Esophagus muscularis mucosa (tissue), 4 donors: ENCODE results near the gene TIMM17B. TPM values are rescaled to one million over a fixed set of nuclear protein-coding genes. Genes with fewer than 3 reads are reported as not detected.

Experiments
- DNase-seq: peaks from one replicate; pipeline ENCODE4 v3.0.0-alpha.2; 2017; ENCODE audit errors: extremely low spot score
- H3K27ac ChIP-seq, 4 donors: fragments of 200-600 bp; sonication (generic); replicated peaks in 1 of 4; 1 replicate in 3 of 4; 2 replicates in 1 of 4; pipeline ENCODE4 v1.5.1; 2016 to 2019; ENCODE audit warnings: mild to moderate bottlenecking in 1 of 4
- H3K27me3 ChIP-seq, 4 donors: fragments of 200-600 bp; sonication (generic); one replicate each; pipeline versions ENCODE4 v1.5.1 to v1.6.0; 2016 to 2019
- H3K36me3 ChIP-seq, 4 donors: fragments of 200-600 bp; sonication (generic); one replicate each; pipeline ENCODE4 v1.5.1; 2016 to 2019
- H3K4me1 ChIP-seq, 4 donors: fragments of 200-600 bp; sonication (generic); one replicate each; pipeline ENCODE4 v1.5.1; 2016 to 2019
- H3K4me3 ChIP-seq, 4 donors: fragments of 200-600 bp; sonication (generic); 1 replicate in 2 of 4; 2 replicates in 2 of 4; pipeline ENCODE4 v1.5.1; 2016 to 2019; ENCODE audit warnings: mild to moderate bottlenecking in 4 of 4, moderate library complexity in 1 of 4
- H3K9me3 ChIP-seq, 4 donors: fragments of 200-600 bp; sonication (generic); 1 replicate in 3 of 4; 2 replicates in 1 of 4; pipeline ENCODE4 v1.5.1; 2016 to 2019
- CTCF ChIP-seq, 3 experiments: fragments of 200-600 bp in 2 of 3; fragments of 450-650 bp in 1 of 3; sonication (generic) in 2 of 3; IDR thresholded peaks; one replicate each; pipeline ENCODE4 v1.5.1; 2017 to 2019; ENCODE audit warnings: antibody characterized with exemption in 3 of 3, mild to moderate bottlenecking in 2 of 3, moderate library complexity in 1 of 3
- EP300 ChIP-seq: sonication (generic); formaldehyde crosslinking; IDR thresholded peaks from one replicate; pipeline ENCODE4 v1.6.1; 2017; ENCODE audit warnings: antibody characterized with exemption
- POLR2A ChIP-seq: fragments of 450-650 bp; IDR thresholded peaks from one replicate; pipeline ENCODE4 v1.6.1; 2017; ENCODE audit warnings: antibody characterized with exemption, moderate library complexity, mild to moderate bottlenecking, low read depth
- POLR2AphosphoS5 ChIP-seq, 2 donors: sonication (generic); formaldehyde crosslinking; IDR thresholded peaks; one replicate each; pipeline ENCODE4 v1.6.1; 2017; ENCODE audit warnings: antibody characterized with exemption in 2 of 2
- WGBS: methylation state at CpG from one replicate; pipeline ENCODE4 v1.1.5; 2018; 5-methylcytosine and 5-hydroxymethylcytosine counted together
- intact Hi-C: fragments of 100-400 bp; cut with DNase I; formaldehyde crosslinking; loops from one replicate; pipeline ENCODE4 v1.15.1; 2023
- total RNA-seq, 4 donors: library from RNA; depleted of rRNA; stranded (reverse); fragments of >200 nt; gene quantifications; one replicate each; pipeline versions ENCODE4 v1.1.0 to v1.2.1, GENCODE V29; 2016

TIMM17B gene
- total RNA-seq, 4 donors from 2014 or later, result 36.1 to 59.6 (median 51.1) TPM

GRCh38 chrX:48893556-48894348 is 3.8 kb downstream of the TIMM17B start:
- peaks cover 0 to 15% (median 11%) of the 10 kb centered on the region in 4 donors for H3K36me3 ChIP-seq
- no peak overlapping the region for H3K27ac ChIP-seq
- no peaks in the 10 kb centered on the region for H3K27me3 ChIP-seq
- no peak for DNase-seq
- WGBS, result 69% methylated on average over 16 of the region's 16 CpGs
- H3K4me1 ChIP-seq, result peaks cover 6 to 29% (median 27%) of the 10 kb centered on the region in 4 donors
- intact Hi-C loops, result loop anchor here (5.0 kb wide), 1 partner anchor 91 kb away; the partner anchor contains the start of gene HDAC6
- no peaks in the 10 kb centered on the region for H3K9me3 ChIP-seq
- no peak overlapping the region for H3K4me3 ChIP-seq
- TF ChIP-seq EP300 (no peak), POLR2AphosphoS5 (IDR thresholded peaks at IDR 0.05) (no peak), POLR2A (no peak), CTCF (IDR thresholded peaks at IDR 0.05) (no peak)

- no peak for DNase-seq
Measured at GRCh38 chrX:48892896-48893295, 4.7 kb downstream of the TIMM17B start.

GRCh38 chrX:48891402-48892288 is 5.9 kb downstream of the TIMM17B start:
- H3K4me1 ChIP-seq, result peaks cover 4 to 22% (median 19%) of the 10 kb centered on the region in 4 donors
- peak; percentile 95 for DNase-seq
- intact Hi-C loops, result loop anchor here (5.0 kb wide), 1 partner anchor 89 kb away; the partner anchor contains the start of gene HDAC6
- WGBS, result 41% methylated on average over 39 of the region's 68 CpGs
- peak overlapping the region; percentile 80 to 84 (median 82) for H3K27ac ChIP-seq
- peak; percentile 53 to 79 for TF ChIP-seq POLR2AphosphoS5 (IDR thresholded peaks at IDR 0.05)
- no peak for TF ChIP-seq EP300
- TF ChIP-seq POLR2A, result no peak
- TF ChIP-seq CTCF (IDR thresholded peaks at IDR 0.05), result peak; percentile 40 to 53 (median 50)
- no peaks in the 10 kb centered on the region for H3K27me3 ChIP-seq
- H3K4me3 ChIP-seq, result peak overlapping the region; percentile 68 to 70 (median 69)
- no peaks in the 10 kb centered on the region for H3K9me3 ChIP-seq
- peaks cover 0 to 15% (median 11%) of the 10 kb centered on the region in 4 donors for H3K36me3 ChIP-seq

More at GRCh38 chrX:48892896-48893295, 4.7 kb downstream of the TIMM17B start:
- no peaks in the 10 kb centered on the region for H3K27me3 ChIP-seq
- TF ChIP-seq EP300 (no peak), CTCF (IDR thresholded peaks at IDR 0.05) (no peak), POLR2A (no peak), POLR2AphosphoS5 (IDR thresholded peaks at IDR 0.05) (no peak)
- H3K4me3 ChIP-seq, result no peak overlapping the region
- H3K27ac ChIP-seq, result no peak overlapping the region
- intact Hi-C loops, result loop anchor here (5.0 kb wide), 1 partner anchor 91 kb away; the partner anchor contains the start of gene HDAC6
- H3K36me3 ChIP-seq, result peaks cover 0 to 15% (median 11%) of the 10 kb centered on the region in 4 donors
- no peaks in the 10 kb centered on the region for H3K9me3 ChIP-seq
- whole genome bisulfite sequencing, result 64% methylated on average over 4 of the region's 4 CpGs
- H3K4me1 ChIP-seq, result peaks cover 6 to 24% (median 22%) of the 10 kb centered on the region in 4 donors

- 55% methylated on average over 19 of the region's 35 CpGs for WGBS
Measured at GRCh38 chrX:48890934-48891401, 6.6 kb downstream of the TIMM17B start.

More at GRCh38 chrX:48890934-48891401, 6.6 kb downstream of the TIMM17B start:
- no peaks in the 10 kb centered on the region for H3K27me3 ChIP-seq
- H3K4me1 ChIP-seq, result peaks cover 0 to 15% (median 12%) of the 10 kb centered on the region in 4 donors
- DNase-seq, result no peak
- peak overlapping the region; percentile 80 to 84 (median 82) for H3K27ac ChIP-seq
- TF ChIP-seq EP300, result no peak
- TF ChIP-seq CTCF (IDR thresholded peaks at IDR 0.05), result no peak
- no peak for TF ChIP-seq POLR2AphosphoS5 (IDR thresholded peaks at IDR 0.05)
- TF ChIP-seq POLR2A, result no peak
- intact Hi-C loops, result loop anchor here (5.0 kb wide), 1 partner anchor 89 kb away; the partner anchor contains the start of gene HDAC6
- H3K9me3 ChIP-seq, result no peaks in the 10 kb centered on the region
- peaks cover 0 to 15% (median 11%) of the 10 kb centered on the region in 4 donors for H3K36me3 ChIP-seq
- peak overlapping the region; percentile 68 to 70 (median 69) for H3K4me3 ChIP-seq
